IgD-negative memory B cell (primary cell): ENCODE measurements around the gene MACF1. TPM values are rescaled to one million over a fixed set of nuclear protein-coding genes. Genes with fewer than 3 reads are reported as not detected.

Source experiments
- H3K27ac Mint-ChIP-seq, 3 donors: one replicate each; pipeline ENCODE4 v1.8.0; 2020 to 2022; ENCODE audit warnings: mild to moderate bottlenecking in 3 of 3, mixed read lengths in 3 of 3, moderate library complexity in 1 of 3
- H3K27me3 Mint-ChIP-seq: one replicate; pipeline ENCODE4 v1.8.0; 2021; ENCODE audit warnings: mixed read lengths
- H3K36me3 Mint-ChIP-seq: one replicate; pipeline ENCODE4 v1.8.0; 2020; ENCODE audit warnings: mild to moderate bottlenecking, mixed read lengths
- H3K4me1 Mint-ChIP-seq, 3 donors: one replicate each; pipeline ENCODE4 v1.8.0; 2020 to 2022; ENCODE audit warnings: mixed read lengths in 3 of 3, mild to moderate bottlenecking in 1 of 3
- H3K4me3 Mint-ChIP-seq, 4 donors: one replicate each; pipeline ENCODE4 v1.8.0; 2020 to 2022; ENCODE audit warnings: mild to moderate bottlenecking in 4 of 4, mixed read lengths in 4 of 4, moderate library complexity in 3 of 4
- H3K9me3 Mint-ChIP-seq, 3 donors: one replicate each; pipeline ENCODE4 v1.8.0; 2020 to 2021; ENCODE audit warnings: mixed read lengths in 3 of 3, mild to moderate bottlenecking in 1 of 3
- polyA plus RNA-seq: library from polyadenylated mRNA; unstranded; fragments of 300-500 nt; fragmentation: Illumina TruSeq; gene quantifications from one replicate; pipeline ENCODE4 v1.2.3, GENCODE V29; 2021

MACF1 gene
- polyA plus RNA-seq, 1 donor from 2014 or later: 51.2 TPM

DNA sequence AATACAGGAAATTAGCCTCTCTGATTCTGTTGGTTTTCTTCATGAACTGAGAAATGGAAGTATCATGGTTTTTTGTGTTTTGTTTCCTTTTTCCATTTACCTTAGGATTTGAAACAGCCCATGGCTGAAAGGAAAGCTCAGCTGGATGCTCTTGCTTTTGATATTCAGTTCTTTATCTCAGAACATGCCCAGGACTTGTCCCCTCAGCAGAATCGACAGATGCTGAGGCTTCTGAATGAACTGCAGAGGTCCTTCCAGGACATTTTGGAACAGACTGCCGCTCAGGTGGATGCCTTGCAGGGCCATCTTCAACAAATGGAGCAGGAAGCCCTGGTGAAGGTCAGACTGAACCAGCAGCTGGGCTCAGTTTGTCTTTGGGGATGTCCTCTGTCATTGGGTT is 142.4 kb downstream of the MACF1 start:
- peaks cover 4% of the 10 kb centered on the region for H3K36me3 Mint-ChIP-seq
- H3K27me3 Mint-ChIP-seq: no peaks in the 10 kb centered on the region
- H3K4me3 Mint-ChIP-seq: no peak overlapping the region
- no peaks in the 10 kb centered on the region for H3K9me3 Mint-ChIP-seq
- no peaks in the 10 kb centered on the region for H3K4me1 Mint-ChIP-seq
- H3K27ac Mint-ChIP-seq: peak overlapping the region in 1 of 3 donors; percentile 47

DNA sequence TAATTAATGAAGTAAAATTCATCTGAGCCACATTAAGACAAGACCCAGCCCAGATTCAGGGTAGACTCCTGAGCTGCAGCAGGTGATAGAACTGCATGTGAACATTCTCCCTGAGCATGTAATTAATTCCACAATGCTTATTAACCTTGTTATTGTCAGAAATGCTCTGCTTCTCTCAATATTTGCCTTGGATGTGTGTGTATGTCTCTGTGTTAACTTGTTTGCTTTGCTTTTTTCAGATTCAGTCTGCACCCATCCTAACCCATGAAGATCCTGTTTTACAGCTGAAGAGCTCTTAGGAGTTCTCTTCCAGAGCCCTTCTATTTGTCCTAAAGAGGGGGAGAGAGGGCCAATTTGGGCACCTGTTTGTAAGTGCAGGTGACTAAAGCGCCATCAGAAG is 143.8 kb downstream of the MACF1 start:
- H3K36me3 Mint-ChIP-seq: peaks cover 1% of the 10 kb centered on the region
- no peak overlapping the region for H3K4me3 Mint-ChIP-seq
- H3K27me3 Mint-ChIP-seq: no peaks in the 10 kb centered on the region
- no peaks in the 10 kb centered on the region for H3K9me3 Mint-ChIP-seq
- no peaks in the 10 kb centered on the region for H3K4me1 Mint-ChIP-seq
- H3K27ac Mint-ChIP-seq: peak overlapping the region in 1 of 3 donors; percentile 40

DNA sequence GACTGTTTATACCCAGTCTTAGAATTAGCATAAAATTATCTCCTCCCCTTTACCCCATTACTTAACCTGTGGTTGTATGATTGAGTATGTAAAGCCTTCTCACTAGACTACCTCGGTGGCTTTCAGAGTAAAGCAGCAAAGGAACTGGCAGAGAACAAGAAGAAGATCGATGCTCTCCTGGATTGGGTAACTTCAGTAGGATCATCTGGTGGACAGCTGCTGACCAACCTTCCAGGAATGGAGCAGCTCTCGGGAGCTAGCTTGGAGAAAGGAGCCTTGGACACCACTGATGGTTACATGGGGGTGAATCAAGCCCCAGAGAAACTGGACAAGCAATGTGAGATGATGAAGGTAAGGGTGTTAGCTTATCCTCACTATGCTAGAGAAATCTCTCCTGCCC is 148.4 kb downstream of the MACF1 start:
- H3K9me3 Mint-ChIP-seq: no peaks in the 10 kb centered on the region
- peaks cover 0 to 2% (median 0%) of the 10 kb centered on the region in 3 donors for H3K4me1 Mint-ChIP-seq
- H3K4me3 Mint-ChIP-seq: no peak overlapping the region
- H3K27me3 Mint-ChIP-seq: no peaks in the 10 kb centered on the region
- H3K27ac Mint-ChIP-seq: peak overlapping the region in 1 of 3 donors; percentile 58
- H3K36me3 Mint-ChIP-seq: no peaks in the 10 kb centered on the region

DNA sequence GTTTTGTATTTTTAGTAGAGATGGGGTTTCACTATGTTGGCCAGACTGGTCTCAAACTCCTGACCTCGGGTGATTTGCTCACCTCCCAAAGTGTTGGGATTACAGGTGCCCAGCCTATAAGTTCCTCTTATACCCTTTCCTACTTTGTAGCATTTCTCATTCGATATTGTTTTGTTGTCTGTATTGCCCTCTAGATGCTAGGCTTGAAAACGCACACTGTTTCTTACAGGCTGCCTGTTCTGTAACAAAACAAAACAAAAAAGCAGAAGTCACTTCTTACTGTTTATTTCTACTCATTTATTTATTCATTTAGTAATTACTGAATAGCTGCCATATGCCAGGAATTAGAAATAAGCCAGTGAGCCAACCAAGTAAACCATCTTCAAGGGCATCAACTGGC is 150.1 kb downstream of the MACF1 start:
- H3K4me3 Mint-ChIP-seq: no peak overlapping the region
- no peaks in the 10 kb centered on the region for H3K9me3 Mint-ChIP-seq
- no peaks in the 10 kb centered on the region for H3K36me3 Mint-ChIP-seq
- H3K27ac Mint-ChIP-seq: peak overlapping the region in 2 of 3 donors; percentile 13 to 48
- peaks cover 0 to 2% (median 0%) of the 10 kb centered on the region in 3 donors for H3K4me1 Mint-ChIP-seq
- no peaks in the 10 kb centered on the region for H3K27me3 Mint-ChIP-seq

DNA sequence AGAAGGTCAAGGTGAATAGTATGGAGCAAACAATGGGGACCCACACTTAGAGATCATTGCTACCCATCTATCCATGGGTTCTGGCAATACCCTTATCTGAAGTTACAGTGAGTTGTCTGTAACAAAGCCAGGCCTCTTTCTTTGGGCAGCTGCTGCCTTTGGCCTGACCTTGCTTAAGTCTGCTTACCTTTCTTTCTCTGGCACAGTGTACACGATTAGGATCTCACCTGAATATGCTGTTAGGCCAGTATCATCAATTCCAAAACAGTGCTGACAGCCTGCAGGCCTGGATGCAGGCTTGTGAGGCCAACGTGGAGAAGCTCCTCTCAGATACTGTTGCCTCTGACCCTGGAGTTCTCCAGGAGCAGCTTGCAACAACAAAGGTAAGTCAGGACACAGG is 154.0 kb downstream of the MACF1 start:
- Mint-ChIP-seq H3K27me3 (no peaks in the 10 kb centered on the region), H3K4me1 (peaks cover 0 to 2% (median 0%) of the 10 kb centered on the region in 3 donors), H3K36me3 (no peaks in the 10 kb centered on the region), H3K4me3 (no peak overlapping the region), H3K27ac (no peak overlapping the region), H3K9me3 (no peaks in the 10 kb centered on the region)

DNA sequence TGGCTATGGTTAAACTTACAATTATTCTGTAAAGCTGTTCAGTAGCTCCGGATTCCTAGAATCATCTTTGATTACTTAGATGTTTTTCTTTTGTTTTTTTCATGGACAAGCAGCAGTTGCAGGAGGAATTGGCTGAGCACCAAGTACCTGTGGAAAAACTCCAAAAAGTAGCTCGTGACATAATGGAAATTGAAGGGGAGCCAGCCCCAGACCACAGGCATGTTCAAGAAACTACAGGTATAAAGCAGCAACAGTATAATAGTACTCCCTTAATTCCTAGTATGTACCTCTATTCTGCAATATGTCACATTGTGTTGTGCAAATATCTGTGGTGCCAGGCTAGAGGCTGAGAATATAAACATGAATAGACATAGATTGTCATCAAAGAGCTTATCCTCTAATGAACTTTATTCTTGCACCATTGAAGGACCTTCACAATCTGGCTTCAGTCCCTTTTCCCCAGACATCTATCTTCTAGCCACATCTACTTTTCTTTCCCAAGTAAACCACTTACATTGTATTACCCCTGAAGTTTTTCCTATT is 154.6 kb downstream of the MACF1 start:
- peaks cover 0 to 2% (median 0%) of the 10 kb centered on the region in 3 donors for H3K4me1 Mint-ChIP-seq
- H3K27me3 Mint-ChIP-seq: no peaks in the 10 kb centered on the region
- no peak overlapping the region for H3K27ac Mint-ChIP-seq
- H3K9me3 Mint-ChIP-seq: no peaks in the 10 kb centered on the region
- H3K4me3 Mint-ChIP-seq: no peak overlapping the region
- H3K36me3 Mint-ChIP-seq: no peaks in the 10 kb centered on the region

DNA sequence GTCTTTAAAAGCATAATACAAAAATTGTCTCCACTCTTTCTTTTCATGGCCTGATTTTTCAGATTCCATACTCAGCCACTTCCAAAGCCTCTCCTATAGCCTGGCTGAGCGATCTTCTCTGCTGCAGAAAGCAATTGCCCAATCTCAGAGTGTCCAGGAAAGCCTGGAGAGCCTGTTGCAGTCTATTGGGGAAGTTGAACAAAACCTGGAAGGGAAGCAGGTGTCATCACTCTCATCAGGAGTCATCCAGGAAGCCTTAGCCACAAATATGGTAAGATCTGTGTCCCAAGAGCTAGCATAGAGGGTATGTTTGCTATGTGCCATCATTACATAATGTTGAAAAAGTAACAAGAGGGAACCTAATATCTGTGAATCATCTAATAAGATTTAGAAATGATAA is 156.2 kb downstream of the MACF1 start:
- Mint-ChIP-seq H3K27me3 (no peaks in the 10 kb centered on the region), H3K36me3 (no peaks in the 10 kb centered on the region), H3K9me3 (no peaks in the 10 kb centered on the region), H3K27ac (peak overlapping the region in 1 of 3 donors; percentile 14), H3K4me3 (no peak overlapping the region), H3K4me1 (no peaks in the 10 kb centered on the region)

DNA sequence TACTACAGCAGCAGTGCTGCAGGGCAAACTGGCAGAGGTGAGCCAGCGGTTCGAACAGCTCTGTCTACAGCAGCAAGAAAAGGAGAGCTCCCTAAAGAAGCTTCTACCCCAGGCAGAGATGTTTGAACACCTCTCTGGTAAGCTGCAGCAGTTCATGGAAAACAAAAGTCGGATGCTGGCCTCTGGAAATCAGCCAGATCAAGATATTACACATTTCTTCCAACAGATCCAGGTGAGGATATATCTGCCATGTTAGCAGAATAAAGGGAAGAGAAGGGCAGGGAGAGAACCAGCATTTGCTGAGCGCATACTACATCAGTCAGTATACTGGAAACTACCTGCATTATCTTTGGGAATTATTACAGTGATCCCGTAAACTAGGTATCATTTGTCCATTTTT is 157.0 kb downstream of the MACF1 start:
- no peaks in the 10 kb centered on the region for H3K9me3 Mint-ChIP-seq
- H3K36me3 Mint-ChIP-seq: peaks cover 4% of the 10 kb centered on the region
- H3K27ac Mint-ChIP-seq: no peak overlapping the region
- no peaks in the 10 kb centered on the region for H3K4me1 Mint-ChIP-seq
- no peak overlapping the region for H3K4me3 Mint-ChIP-seq
- H3K27me3 Mint-ChIP-seq: no peaks in the 10 kb centered on the region

DNA sequence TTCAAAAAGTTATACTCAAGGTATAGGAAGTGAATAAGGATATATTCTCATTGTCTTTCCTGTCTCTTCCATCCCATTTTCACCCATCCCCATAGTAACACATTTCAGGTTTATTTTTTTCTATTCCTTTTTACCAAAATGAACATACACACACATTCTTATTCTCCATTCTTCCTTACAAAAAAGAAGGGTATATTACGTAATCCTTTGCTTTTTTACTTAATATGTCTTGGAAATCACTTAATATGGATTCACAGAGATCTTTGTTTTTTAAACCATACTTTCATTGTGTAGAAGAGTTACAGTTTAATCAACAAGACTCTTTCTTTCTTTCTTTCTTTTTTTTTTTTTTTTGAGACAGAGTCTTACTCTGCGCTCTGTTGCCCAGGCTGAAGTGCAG is 158.8 kb downstream of the MACF1 start:
- no peaks in the 10 kb centered on the region for H3K9me3 Mint-ChIP-seq
- H3K27me3 Mint-ChIP-seq: no peaks in the 10 kb centered on the region
- peaks cover 6% of the 10 kb centered on the region for H3K36me3 Mint-ChIP-seq
- no peaks in the 10 kb centered on the region for H3K4me1 Mint-ChIP-seq
- no peak overlapping the region for H3K4me3 Mint-ChIP-seq
- no peak overlapping the region for H3K27ac Mint-ChIP-seq

DNA sequence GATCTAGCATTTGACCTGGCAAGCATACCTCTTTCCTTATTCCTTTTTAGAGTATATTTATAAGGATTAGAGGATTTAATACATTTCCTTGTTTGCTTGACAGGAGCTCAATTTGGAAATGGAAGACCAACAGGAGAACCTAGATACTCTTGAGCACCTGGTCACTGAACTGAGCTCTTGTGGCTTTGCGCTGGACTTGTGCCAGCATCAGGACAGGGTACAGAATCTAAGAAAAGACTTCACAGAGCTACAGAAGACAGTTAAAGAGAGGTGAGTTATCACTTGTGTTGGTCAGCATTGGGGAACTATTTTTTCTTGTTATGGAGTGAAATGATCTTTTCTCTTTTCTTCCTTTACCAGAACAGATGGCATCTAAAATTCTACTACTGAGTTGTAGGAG is 163.6 kb downstream of the MACF1 start:
- Mint-ChIP-seq H3K4me1 (no peaks in the 10 kb centered on the region), H3K9me3 (no peaks in the 10 kb centered on the region), H3K36me3 (peaks cover 17% of the 10 kb centered on the region), H3K27ac (peak overlapping the region in 1 of 3 donors; percentile 19), H3K4me3 (no peak overlapping the region), H3K27me3 (no peaks in the 10 kb centered on the region)

DNA sequence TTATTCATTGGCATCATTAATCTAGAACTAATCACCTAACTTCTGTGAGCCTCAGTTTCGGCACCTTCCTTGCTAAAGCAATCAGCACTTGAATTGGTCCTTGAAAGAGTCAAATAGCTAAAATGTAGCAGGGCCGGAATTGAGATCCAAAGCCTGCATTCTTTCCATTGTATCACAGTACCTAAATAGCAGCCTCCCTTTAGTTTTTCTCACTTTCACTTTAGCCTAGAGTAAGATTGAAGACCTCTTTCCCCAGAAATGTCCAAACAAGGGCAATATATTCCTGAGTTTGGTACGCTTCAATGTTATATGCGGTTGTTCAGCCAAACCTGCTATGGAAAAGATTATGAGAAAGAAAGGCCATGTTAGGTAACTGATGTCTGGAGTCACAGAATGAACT is 165.1 kb downstream of the MACF1 start:
- no peaks in the 10 kb centered on the region for H3K9me3 Mint-ChIP-seq
- H3K36me3 Mint-ChIP-seq: peaks cover 17% of the 10 kb centered on the region
- H3K4me3 Mint-ChIP-seq: no peak overlapping the region
- no peaks in the 10 kb centered on the region for H3K4me1 Mint-ChIP-seq
- no peaks in the 10 kb centered on the region for H3K27me3 Mint-ChIP-seq
- no peak overlapping the region for H3K27ac Mint-ChIP-seq

DNA sequence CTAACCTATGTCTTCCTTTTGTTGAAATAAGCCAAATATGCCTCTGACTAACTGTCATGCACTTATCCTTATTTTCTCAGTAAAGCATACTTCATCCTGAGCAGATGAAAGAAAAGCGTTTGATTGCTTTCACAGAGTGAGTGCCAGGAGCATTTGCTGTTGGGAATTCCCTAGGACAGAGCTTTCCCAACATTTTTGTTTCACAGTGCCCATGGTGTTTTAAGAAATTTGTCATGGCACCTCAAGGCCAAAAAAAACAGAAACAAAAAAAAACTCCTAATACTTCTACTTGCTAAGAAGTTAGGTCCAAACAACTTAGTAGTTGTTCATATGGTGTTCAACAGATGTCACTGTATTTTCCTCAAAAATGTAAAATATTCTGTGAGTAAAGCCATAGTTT is 166.1 kb downstream of the MACF1 start:
- Mint-ChIP-seq H3K9me3 (no peaks in the 10 kb centered on the region), H3K4me3 (no peak overlapping the region), H3K36me3 (peaks cover 17% of the 10 kb centered on the region), H3K27ac (no peak overlapping the region), H3K4me1 (no peaks in the 10 kb centered on the region), H3K27me3 (no peaks in the 10 kb centered on the region)

DNA sequence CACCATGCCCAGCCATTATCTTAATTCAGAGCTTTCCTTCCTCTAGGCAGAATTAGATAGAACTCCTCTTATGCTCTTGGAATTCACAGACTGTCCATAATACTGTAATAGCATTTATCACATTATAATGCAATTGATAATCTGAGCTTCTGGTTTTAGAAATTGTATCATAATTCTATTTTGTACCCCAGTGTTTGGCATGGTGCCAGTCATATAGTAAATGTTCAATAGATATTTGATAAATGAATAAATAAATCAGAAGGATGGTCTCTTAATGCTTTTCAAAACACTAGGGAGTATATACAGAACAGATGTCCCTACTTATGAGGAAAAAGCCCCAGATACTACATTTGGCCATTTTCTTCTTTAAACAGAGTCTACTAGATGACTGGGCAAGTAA is 167.6 kb downstream of the MACF1 start:
- no peaks in the 10 kb centered on the region for H3K4me1 Mint-ChIP-seq
- H3K36me3 Mint-ChIP-seq: peaks cover 12% of the 10 kb centered on the region
- H3K27ac Mint-ChIP-seq: no peak overlapping the region
- no peak overlapping the region for H3K4me3 Mint-ChIP-seq
- no peaks in the 10 kb centered on the region for H3K9me3 Mint-ChIP-seq
- no peaks in the 10 kb centered on the region for H3K27me3 Mint-ChIP-seq

DNA sequence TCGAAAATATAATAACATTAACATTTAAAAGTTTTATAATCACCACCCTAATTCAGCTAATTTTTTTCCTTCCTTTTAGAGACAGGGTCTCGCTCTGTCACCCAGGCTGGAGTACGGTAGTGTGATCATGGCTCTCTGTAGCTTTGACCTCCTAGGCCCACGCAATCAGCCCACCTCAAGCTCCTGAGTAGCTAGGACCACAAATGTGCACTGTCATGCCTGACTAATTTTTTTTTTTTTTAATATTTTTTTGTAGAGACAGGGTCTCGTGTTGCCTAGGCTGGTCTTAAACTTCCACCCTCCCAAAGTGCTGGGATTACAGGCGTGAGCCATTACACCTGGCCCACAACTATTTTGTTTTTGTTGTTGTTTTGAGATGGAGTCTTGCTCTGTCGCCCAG is 172.2 kb downstream of the MACF1 start:
- Mint-ChIP-seq H3K4me3 (no peak overlapping the region), H3K4me1 (no peaks in the 10 kb centered on the region), H3K27me3 (no peaks in the 10 kb centered on the region), H3K27ac (no peak overlapping the region), H3K36me3 (peaks cover 3% of the 10 kb centered on the region), H3K9me3 (no peaks in the 10 kb centered on the region)

DNA sequence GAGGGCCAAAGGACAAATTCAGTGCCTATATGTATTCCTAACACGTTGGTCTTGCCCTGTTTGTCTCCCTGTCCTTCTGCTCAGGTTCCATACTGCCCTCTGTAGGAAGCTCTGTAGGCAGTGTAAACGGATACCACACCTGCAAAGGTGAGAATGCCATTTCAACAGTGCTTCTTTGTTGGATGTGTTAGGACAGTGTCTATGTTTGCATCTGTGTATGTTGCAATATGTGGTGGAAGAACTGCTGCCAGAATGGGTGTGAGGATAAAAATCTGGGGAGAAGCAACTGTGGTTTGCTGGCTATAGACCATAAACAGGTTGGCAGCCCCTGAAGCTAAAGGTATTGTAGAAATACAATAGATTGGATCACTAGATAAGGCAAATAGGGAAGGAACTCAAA is 173.9 kb downstream of the MACF1 start:
- Mint-ChIP-seq H3K36me3 (peaks cover 2% of the 10 kb centered on the region), H3K27ac (no peak overlapping the region)

DNA sequence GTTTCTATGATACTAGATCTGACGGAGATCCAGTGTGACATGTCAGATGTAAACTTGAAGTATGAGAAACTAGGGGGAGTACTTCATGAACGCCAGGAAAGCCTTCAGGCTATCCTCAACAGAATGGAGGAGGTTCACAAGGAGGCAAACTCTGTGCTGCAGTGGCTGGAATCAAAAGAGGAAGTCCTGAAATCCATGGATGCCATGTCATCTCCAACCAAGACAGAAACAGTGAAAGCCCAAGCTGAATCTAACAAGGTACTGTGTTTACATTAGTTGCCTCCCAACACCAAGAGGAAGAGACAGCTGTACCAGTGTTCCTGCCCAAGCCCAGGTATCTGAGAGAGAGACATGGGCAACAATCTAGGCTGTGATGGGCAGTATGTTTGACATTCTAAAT is 174.7 kb downstream of the MACF1 start:
- Mint-ChIP-seq H3K36me3 (peaks cover 2% of the 10 kb centered on the region), H3K27ac (no peak overlapping the region), H3K4me3 (no peak overlapping the region), H3K4me1 (no peaks in the 10 kb centered on the region), H3K9me3 (no peaks in the 10 kb centered on the region), H3K27me3 (no peaks in the 10 kb centered on the region)

More for the DNA sequence above, 173.9 kb downstream of the MACF1 start:
- H3K4me1 Mint-ChIP-seq: no peaks in the 10 kb centered on the region
- no peaks in the 10 kb centered on the region for H3K27me3 Mint-ChIP-seq
- H3K4me3 Mint-ChIP-seq: no peak overlapping the region
- H3K9me3 Mint-ChIP-seq: no peaks in the 10 kb centered on the region

DNA sequence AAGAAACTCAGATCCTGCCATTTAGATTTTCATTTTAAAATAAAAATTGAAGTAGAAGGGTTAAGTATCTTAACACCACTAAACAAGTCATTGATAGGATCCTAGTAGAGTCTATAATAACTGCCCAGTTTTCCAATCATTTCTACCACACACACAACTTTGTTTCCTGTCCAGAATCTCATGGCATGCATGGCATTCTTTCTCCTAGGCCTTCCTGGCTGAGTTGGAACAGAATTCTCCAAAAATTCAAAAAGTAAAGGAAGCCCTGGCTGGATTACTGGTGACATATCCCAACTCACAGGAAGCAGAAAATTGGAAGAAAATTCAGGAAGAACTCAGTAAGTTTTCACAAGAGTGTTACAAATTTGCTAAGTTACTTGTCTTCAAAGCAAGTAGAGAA is 175.5 kb downstream of the MACF1 start:
- Mint-ChIP-seq H3K4me1 (no peaks in the 10 kb centered on the region), H3K27me3 (no peaks in the 10 kb centered on the region), H3K4me3 (no peak overlapping the region), H3K27ac (no peak overlapping the region), H3K9me3 (no peaks in the 10 kb centered on the region), H3K36me3 (peaks cover 2% of the 10 kb centered on the region)
